Measurements from ENCODE around the gene RABGGTA.

RABGGTA gene

GRCh38 chr14:24271134-24271833, at the start of gene RABGGTA:
TSS of gene RABGGTA (minus strand) at chr14:24271597. CDS start at chr14:24271115, 482 bp downstream.
- peak; percentile 90 for DNase-seq

- no peak for DNase-seq
Measured at GRCh38 chr14:24317141-24317928, 45.9 kb upstream of the RABGGTA start.

- no peak for DNase-seq
Measured at GRCh38 chr14:24316597-24316950, 45.2 kb upstream of the RABGGTA start.

- DNase-seq: no peak
Measured at GRCh38 chr14:24315807-24316596, 44.6 kb upstream of the RABGGTA start.

- DNase-seq: no peak
Measured at GRCh38 chr14:24315243-24315806, 43.9 kb upstream of the RABGGTA start.

- DNase-seq: no peak
Measured at GRCh38 chr14:24314377-24315193, 43.2 kb upstream of the RABGGTA start.

GRCh38 chr14:24313913-24314312, 42.5 kb upstream of the RABGGTA start:
- no peak for DNase-seq

GRCh38 chr14:24312736-24313507, 41.5 kb upstream of the RABGGTA start:
- peak; percentile 36 for DNase-seq

- DNase-seq: no peak
Measured at GRCh38 chr14:24311837-24312615, 40.6 kb upstream of the RABGGTA start.

GRCh38 chr14:24310646-24311604, 39.5 kb upstream of the RABGGTA start, which contains the start of gene LTB4R:
TSS of gene LTB4R (plus strand) at chr14:24311502. CDS start at chr14:24315652, 4,150 bp downstream.
- peak; percentile 64 for DNase-seq

- DNase-seq: no peak
Measured at GRCh38 chr14:24310265-24310645, 38.9 kb upstream of the RABGGTA start.

- no peak for DNase-seq
Measured at GRCh38 chr14:24309538-24310264, 38.3 kb upstream of the RABGGTA start, which contains the start of gene LTB4R2. TSS of gene LTB4R2 (plus strand) at chr14:24310140. CDS start at chr14:24310665, 525 bp downstream.

- no peak for DNase-seq
Measured at GRCh38 chr14:24308342-24309124, 37.1 kb upstream of the RABGGTA start.

GRCh38 chr14:24307575-24308341, 36.4 kb upstream of the RABGGTA start, which contains the start of gene CIDEB:
TSS of gene CIDEB (minus strand) at chr14:24307977. CDS start at chr14:24307858, 119 bp downstream.
- peak; percentile 56 for DNase-seq

GRCh38 chr14:24307156-24307574, 35.8 kb upstream of the RABGGTA start:
- DNase-seq: no peak

- DNase-seq: no peak
Measured at GRCh38 chr14:24304019-24304387, 32.6 kb upstream of the RABGGTA start.

Measured in activated gamma-delta T cell treated with Interleukin-2 at 50 U/mL for 16 hours (primary cell).